NCI-H187 (cell line): ENCODE measurements around the gene SLC35E3.

Experiments
- DNase-seq, 2 experiments: peaks; one replicate each; lab custom pipeline; 2025; lab: John Stamatoyannopoulos, UW

SLC35E3 gene

GRCh38 chr12:68771223-68771925 is 25.4 kb downstream of the SLC35E3 start:
- no peak for DNase-seq

- no peak for DNase-seq
Measured at GRCh38 chr12:68772714-68773113, 26.7 kb downstream of the SLC35E3 start.

- no peak for DNase-seq
Measured at GRCh38 chr12:68773582-68773981, 27.6 kb downstream of the SLC35E3 start.

GRCh38 chr12:68775121-68775630 is 29.2 kb downstream of the SLC35E3 start:
- no peak for DNase-seq

GRCh38 chr12:68776976-68777610 is 31.1 kb downstream of the SLC35E3 start:
- no peak for DNase-seq

GRCh38 chr12:68779280-68779679 is 33.3 kb downstream of the SLC35E3 start:
- no peak for DNase-seq

GRCh38 chr12:68780731-68781130 is 34.8 kb downstream of the SLC35E3 start:
- DNase-seq: no peak

GRCh38 chr12:68781728-68782127 is 35.8 kb downstream of the SLC35E3 start:
- no peak for DNase-seq

GRCh38 chr12:68784015-68784414 is 38.0 kb downstream of the SLC35E3 start:
- DNase-seq: no peak

GRCh38 chr12:68785358-68785757 is 39.4 kb downstream of the SLC35E3 start:
- DNase-seq: no peak

- DNase-seq: no peak
Measured at GRCh38 chr12:68785823-68786222, 39.8 kb downstream of the SLC35E3 start.

GRCh38 chr12:68786929-68787328 is 41.0 kb downstream of the SLC35E3 start:
- no peak for DNase-seq

- DNase-seq: no peak
Measured at GRCh38 chr12:68788554-68789143, 42.7 kb downstream of the SLC35E3 start.

GRCh38 chr12:68789144-68789878 is 43.3 kb downstream of the SLC35E3 start:
- DNase-seq: no peak

- no peak for DNase-seq
Measured at GRCh38 chr12:68790081-68790951, 44.3 kb downstream of the SLC35E3 start.

- DNase-seq: no peak
Measured at GRCh38 chr12:68790952-68791234, 44.9 kb downstream of the SLC35E3 start.

- DNase-seq: no peak
Measured at GRCh38 chr12:68791897-68792481, 46.0 kb downstream of the SLC35E3 start.

GRCh38 chr12:68792952-68793351 is 47.0 kb downstream of the SLC35E3 start:
- DNase-seq: no peak

GRCh38 chr12:68793436-68793835 is 47.5 kb downstream of the SLC35E3 start:
- no peak for DNase-seq

- DNase-seq: no peak
Measured at GRCh38 chr12:68793975-68794652, 48.1 kb downstream of the SLC35E3 start.
